Neural cell (in vitro differentiated cells): ENCODE data around the gene GLS2. TPM values are rescaled to one million over a fixed set of nuclear protein-coding genes. Genes with fewer than 3 reads are reported as not detected.

Source experiments
- H2AFZ ChIP-seq: fragments of 200-600, 300-800 bp; sonication (generic), shearing (Covaris generic); 2 replicates; pipeline ENCODE4 v1.6.0; 2014; ENCODE audit warnings: low read depth, mild to moderate bottlenecking, antibody characterized with exemption, low read length, moderate library complexity
- H3F3A ChIP-seq: fragments of 200-600 bp; shearing (Covaris generic); 2 replicates; pipeline ENCODE4 v1.6.1; 2016; ENCODE audit warnings: mild to moderate bottlenecking, moderate library complexity, mixed read lengths, antibody characterized with exemption, low read length; ENCODE audit not compliant: insufficient read depth, poor library complexity, severe bottlenecking
- H3K27ac ChIP-seq: fragments of 200-600, 300-800 bp; sonication (generic), shearing (Covaris generic); 2 replicates; pipeline ENCODE4 v1.5.1; 2014; ENCODE audit warnings: mild to moderate bottlenecking, low read length, moderate library complexity
- H3K27me3 ChIP-seq: fragments of 300-800, 200-600 bp; sonication (generic), shearing (Covaris generic); 2 replicates; pipeline ENCODE4 v1.6.0; 2014; ENCODE audit warnings: mild to moderate bottlenecking, low read depth, low read length, moderate library complexity; ENCODE audit not compliant: insufficient read depth
- H3K36me3 ChIP-seq: fragments of 300-800, 200-600 bp; sonication (generic), shearing (Covaris generic); 2 replicates; pipeline ENCODE4 v1.5.1; 2014; ENCODE audit warnings: mild to moderate bottlenecking, antibody characterized with exemption, low read length, moderate library complexity; ENCODE audit not compliant: insufficient read depth
- H3K4me2 ChIP-seq: fragments of 300-800, 200-600 bp; sonication (generic), shearing (Covaris generic); 2 replicates; pipeline ENCODE4 v1.6.0; 2014; ENCODE audit warnings: mild to moderate bottlenecking, low read length
- H3K4me3 ChIP-seq: fragments of 300-800, 200-600 bp; sonication (generic), shearing (Covaris generic); 2 replicates; pipeline ENCODE4 v1.5.1; 2014; ENCODE audit warnings: mild to moderate bottlenecking, low read length, moderate library complexity
- H3K79me2 ChIP-seq: fragments of 200-600 bp; shearing (Covaris generic); replicated peaks from 2 replicates; pipeline ENCODE4 v1.6.0; 2014; ENCODE audit warnings: mild to moderate bottlenecking, low read length, moderate library complexity; ENCODE audit not compliant: insufficient read depth
- H3K9ac ChIP-seq: fragments of 300-800, 200-600 bp; sonication (generic), shearing (Covaris generic); 2 replicates; pipeline ENCODE4 v1.6.1; 2016; ENCODE audit warnings: mild to moderate bottlenecking, low read length, mixed read lengths
- H3K9me2 ChIP-seq: fragments of 200-600 bp; shearing (Covaris generic); 2 replicates; pipeline ENCODE4 v1.6.1; 2016; ENCODE audit warnings: mild to moderate bottlenecking, low read length, mixed read lengths; ENCODE audit not compliant: insufficient read depth
- H3K9me3 ChIP-seq: fragments of 200-600, 300-800 bp; sonication (generic), shearing (Covaris generic); 2 replicates; pipeline ENCODE4 v1.6.1; 2016; ENCODE audit warnings: mild to moderate bottlenecking, mixed run types, low read length, moderate library complexity, mixed read lengths
- H4K20me1 ChIP-seq: fragments of 200-600 bp; shearing (Covaris generic); 2 replicates; pipeline ENCODE4 v1.6.1; 2016; ENCODE audit warnings: mild to moderate bottlenecking, mixed run types; ENCODE audit not compliant: insufficient read depth
- CTCF ChIP-seq: fragments of 450-650 bp; IDR thresholded peaks from 2 replicates; pipeline ENCODE4 v1.5.1; 2014; ENCODE audit warnings: antibody characterized with exemption, mild to moderate bottlenecking, moderate library complexity; ENCODE audit not compliant: poor library complexity, severe bottlenecking
- EP300 ChIP-seq: fragments of 450-650 bp; conservative IDR thresholded peaks from 2 replicates; pipeline ENCODE4 v1.6.1; 2014; ENCODE audit warnings: antibody characterized with exemption, mild to moderate bottlenecking, moderate library complexity; ENCODE audit not compliant: poor library complexity, severe bottlenecking
- EZH2 ChIP-seq: fragments of 200-600, 300-800 bp; shearing (Covaris generic), sonication (generic); IDR thresholded peaks from 2 replicates; pipeline ENCODE4 v1.6.1; 2014; ENCODE audit warnings: antibody characterized with exemption, low read length, borderline replicate concordance, mild to moderate bottlenecking; ENCODE audit not compliant: insufficient read depth, poor library complexity, severe bottlenecking
- MXI1 ChIP-seq: fragments of 450-650 bp; conservative IDR thresholded peaks from 2 replicates; pipeline ENCODE4 v1.6.1; 2014; ENCODE audit warnings: antibody characterized with exemption, mild to moderate bottlenecking; ENCODE audit not compliant: poor library complexity, severe bottlenecking
- POLR2AphosphoS5 ChIP-seq: IDR thresholded peaks from 2 replicates; pipeline ENCODE4 v1.6.1; 2012
- RAD21 ChIP-seq: fragments of 450-650 bp; conservative IDR thresholded peaks from 2 replicates; pipeline ENCODE4 v1.6.1; 2014; ENCODE audit warnings: antibody characterized with exemption, mild to moderate bottlenecking, moderate library complexity
- REST ChIP-seq: IDR thresholded peaks from 2 replicates; pipeline ENCODE4 v1.6.1; 2012; ENCODE audit warnings: borderline replicate concordance
- SMC3 ChIP-seq: fragments of 450-650 bp; conservative IDR thresholded peaks from 2 replicates; pipeline ENCODE4 v1.6.1; 2014; ENCODE audit warnings: antibody characterized with exemption, mild to moderate bottlenecking, moderate library complexity; ENCODE audit not compliant: poor library complexity
- TAF1 ChIP-seq: IDR thresholded peaks from 2 replicates; pipeline ENCODE4 v1.6.1; 2012; ENCODE audit warnings: low read depth
- polyA plus RNA-seq: library from polyadenylated mRNA; depleted of rRNA; stranded (reverse); fragments of >200 nt; gene quantifications from 2 replicates; pipeline ENCODE4 v1.2.3, GENCODE V29; 2014

Gene GLS2
- polyA plus RNA-seq, 1 donor from 2014 or later = 7.4 TPM

- no peak for TF ChIP-seq POLR2AphosphoS5
- no peak for TF ChIP-seq TAF1
- no peak for TF ChIP-seq EZH2
- no peak for TF ChIP-seq SMC3
- no peak for TF ChIP-seq MXI1
- no peak for TF ChIP-seq EP300
- TF ChIP-seq CTCF = no peak
- TF ChIP-seq RAD21 = no peak
- no peak for TF ChIP-seq REST
- H3K27ac ChIP-seq = no peak overlapping the region
- H3K9me3 ChIP-seq = no peaks in the 10 kb centered on the region
- H3K4me2 ChIP-seq = no peak overlapping the region
- H3K9me2 ChIP-seq = no peaks in the 10 kb centered on the region
- H3K36me3 ChIP-seq = no peaks in the 10 kb centered on the region
- H3K9ac ChIP-seq = no peak overlapping the region
- no peak overlapping the region for H3K4me3 ChIP-seq
- H3K27me3 ChIP-seq = no peaks in the 10 kb centered on the region
- no peaks in the 10 kb centered on the region for H4K20me1 ChIP-seq
- H2AFZ ChIP-seq = no peak overlapping the region
- no peaks in the 10 kb centered on the region for H3K79me2 ChIP-seq
- H3F3A ChIP-seq = no peaks in the 10 kb centered on the region
Observed at GRCh38 chr12:56457817-56458216, 30.1 kb downstream of the GLS2 start.

- Histone ChIP-seq H3F3A (peaks cover 1% of the 10 kb centered on the region), H3K9me2 (no peaks in the 10 kb centered on the region), H4K20me1 (no peaks in the 10 kb centered on the region), H3K4me3 (no peak within 1 kb of the TSS), H3K27ac (no peak within 1 kb of the TSS), H3K9me3 (no peaks in the 10 kb centered on the region), H3K27me3 (no peaks in the 10 kb centered on the region), H3K4me2 (no peak within 1 kb of the TSS), H2AFZ (no peak within 1 kb of the TSS), H3K9ac (no peak within 1 kb of the TSS), H3K36me3 (no peaks in the 10 kb centered on the region), H3K79me2 (no peaks in the 10 kb centered on the region)
- TF ChIP-seq SMC3 (no peak), REST (no peak), RAD21 (no peak), TAF1 (no peak), CTCF (no peak), MXI1 (no peak), POLR2AphosphoS5 (no peak), EZH2 (no peak), EP300 (no peak)
Observed at GRCh38 chr12:56454557-56454956, 33.4 kb downstream of the GLS2 start, which contains the start of gene MIP. MIP (minus strand) TSS chr12:56454657; CDS start chr12:56454613, 44 bp downstream.
